GM19099 (cell line): ENCODE measurements around the gene NTNG2.

Source experiments
- POLR2A ChIP-seq: IDR thresholded peaks from 3 replicates; pipeline ENCODE4 v1.6.1; 2011; ENCODE audit warnings: low read depth; ENCODE audit not compliant: insufficient read length; ENCODE audit errors: extremely low read depth

Gene NTNG2

DNA sequence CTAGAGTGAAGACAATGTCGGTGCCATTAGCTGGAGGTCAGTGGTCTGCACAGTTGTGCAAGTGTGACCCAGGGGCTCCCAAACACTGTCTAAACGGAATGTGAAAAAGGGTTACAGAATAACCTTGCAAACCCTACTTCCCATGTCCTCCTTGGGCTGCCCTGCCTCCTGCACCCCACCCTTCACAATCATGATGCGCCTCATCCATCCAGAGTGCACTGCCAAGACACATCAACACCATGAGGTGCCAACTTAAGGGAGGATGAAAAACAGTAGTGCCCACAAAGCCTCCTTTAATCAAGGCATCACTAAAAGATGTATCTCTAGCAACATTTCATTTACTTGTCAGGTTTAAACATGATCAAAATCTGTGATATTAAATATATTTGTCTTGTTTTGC lies 105.8 kb downstream of the NTNG2 start:
- TF ChIP-seq POLR2A: no peak

- no peak for TF ChIP-seq POLR2A
Observed at GRCh38 chr9:132268725-132269352, 107.0 kb downstream of the NTNG2 start.

- no peak for TF ChIP-seq POLR2A
Observed at GRCh38 chr9:132274861-132275260, 113.0 kb downstream of the NTNG2 start.

GRCh38 chr9:132283165-132283564 lies 121.3 kb downstream of the NTNG2 start:
- TF ChIP-seq POLR2A: no peak

DNA sequence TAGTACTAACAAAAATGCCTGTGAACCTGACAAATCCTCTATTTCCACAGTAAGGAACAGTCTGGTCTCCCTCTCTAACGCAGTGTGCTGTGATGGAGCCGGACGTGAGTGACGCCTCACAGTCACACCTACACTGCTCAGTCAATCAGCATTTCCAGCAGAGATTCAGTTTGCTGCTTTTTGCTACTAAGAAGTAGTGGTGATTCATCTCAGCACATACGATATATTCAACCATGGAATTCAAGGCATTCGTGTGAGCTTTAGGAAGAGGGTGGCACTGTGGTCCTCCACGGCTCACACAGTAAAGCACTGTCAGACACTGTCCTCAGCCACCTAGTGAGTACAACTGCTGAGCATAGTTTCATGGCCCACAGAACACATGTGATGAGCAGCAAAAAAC lies 122.0 kb downstream of the NTNG2 start:
- no peak for TF ChIP-seq POLR2A

GRCh38 chr9:132287256-132287760 lies 125.5 kb downstream of the NTNG2 start:
- TF ChIP-seq POLR2A: no peak

GRCh38 chr9:132288361-132288760 lies 126.5 kb downstream of the NTNG2 start:
- TF ChIP-seq POLR2A: no peak

- TF ChIP-seq POLR2A: no peak
Observed at GRCh38 chr9:132288966-132289365, 127.1 kb downstream of the NTNG2 start.

DNA sequence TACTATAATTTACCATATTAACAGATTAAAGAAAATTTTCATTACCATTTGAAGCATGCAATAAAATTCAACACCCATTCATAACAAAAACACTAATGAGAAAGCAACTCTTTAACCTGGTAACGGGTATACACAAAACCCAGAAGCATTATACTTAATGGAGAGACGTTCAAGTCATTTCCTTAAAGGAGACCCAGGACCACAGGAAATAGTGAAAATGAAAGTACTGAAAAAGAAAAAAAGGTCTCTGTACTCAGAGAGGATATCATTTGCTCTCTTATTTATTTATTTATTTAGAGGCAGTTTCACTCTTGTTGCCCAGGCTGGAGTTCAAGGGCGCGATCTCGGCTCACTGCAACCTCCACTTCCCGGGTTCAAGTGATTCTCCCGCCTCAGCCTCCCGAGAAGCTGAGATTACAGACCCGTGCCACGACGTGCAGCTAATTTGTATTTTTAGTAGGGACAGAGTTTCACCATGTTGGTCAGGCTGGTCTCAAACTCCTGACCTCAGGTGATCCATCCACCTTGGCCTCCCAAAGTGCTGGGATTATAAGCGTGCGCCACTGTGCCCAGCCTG lies 131.4 kb downstream of the NTNG2 start:
- no peak for TF ChIP-seq POLR2A
